ENCODE measurements around the gene MEA1.

Gene MEA1

DNA sequence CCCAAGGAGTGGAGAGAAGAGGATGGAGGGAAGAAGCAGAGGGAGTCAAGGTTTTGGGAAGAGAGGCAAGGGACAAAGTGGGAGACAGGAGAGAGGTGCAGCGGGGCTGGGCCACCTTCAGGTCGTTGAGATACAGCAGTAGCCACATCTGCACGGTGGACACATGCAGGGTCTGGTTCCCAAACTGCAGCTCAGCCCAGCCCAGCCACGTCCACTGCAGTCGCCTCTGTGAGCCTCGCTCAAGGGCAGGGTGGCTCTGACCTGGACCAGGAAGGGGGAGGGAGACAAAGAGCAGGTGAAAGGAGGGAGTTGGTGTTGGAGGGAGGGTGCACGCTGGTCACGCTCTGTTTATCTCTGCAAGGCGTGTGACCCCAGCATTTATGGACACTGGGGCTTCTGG lies 25.0 kb upstream of the MEA1 start:
- no peak for DNase-seq (ENCODE audit: low spot score)

DNA sequence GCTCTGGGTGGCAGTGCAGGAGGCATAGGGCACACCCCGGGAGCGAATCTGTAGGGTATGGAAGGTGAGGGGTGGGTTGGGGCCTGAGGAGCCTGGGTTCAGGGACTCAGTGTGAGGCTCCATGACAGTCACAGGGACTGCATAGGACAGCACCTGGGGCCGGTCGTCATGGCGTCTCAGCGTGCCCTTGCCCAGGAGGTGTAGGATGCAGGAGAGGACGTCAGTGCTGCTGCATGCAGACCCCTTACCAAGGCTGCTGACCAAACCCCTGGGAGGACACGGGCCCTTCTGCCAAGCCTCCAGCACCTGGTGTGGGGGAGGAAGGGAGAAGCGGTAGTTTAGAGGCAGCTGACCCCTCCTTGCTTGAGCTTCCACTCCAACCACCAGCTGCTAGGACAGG lies 24.0 kb upstream of the MEA1 start:
- no peak for DNase-seq (ENCODE audit: low spot score)

DNA sequence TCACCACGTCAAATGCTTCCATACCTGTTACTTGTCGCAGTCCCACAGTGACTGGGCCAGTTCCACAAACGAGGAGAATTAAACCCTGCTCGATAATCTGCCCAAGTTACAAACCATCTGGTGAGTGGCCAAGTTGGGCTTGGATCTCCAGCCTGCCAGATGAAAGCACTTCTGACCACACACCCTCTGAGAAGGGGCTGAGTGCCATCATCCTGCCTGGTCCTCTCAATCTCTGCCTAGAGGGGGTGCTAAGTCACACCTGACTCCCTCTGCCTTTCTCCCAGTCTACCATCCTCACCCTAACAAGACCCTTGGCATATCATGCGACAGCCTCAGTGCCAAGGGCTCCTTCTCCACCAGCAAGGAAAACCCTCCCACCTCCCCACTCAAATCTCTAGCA lies 23.5 kb upstream of the MEA1 start:
- DNase-seq (ENCODE audit: low spot score): no peak

DNA sequence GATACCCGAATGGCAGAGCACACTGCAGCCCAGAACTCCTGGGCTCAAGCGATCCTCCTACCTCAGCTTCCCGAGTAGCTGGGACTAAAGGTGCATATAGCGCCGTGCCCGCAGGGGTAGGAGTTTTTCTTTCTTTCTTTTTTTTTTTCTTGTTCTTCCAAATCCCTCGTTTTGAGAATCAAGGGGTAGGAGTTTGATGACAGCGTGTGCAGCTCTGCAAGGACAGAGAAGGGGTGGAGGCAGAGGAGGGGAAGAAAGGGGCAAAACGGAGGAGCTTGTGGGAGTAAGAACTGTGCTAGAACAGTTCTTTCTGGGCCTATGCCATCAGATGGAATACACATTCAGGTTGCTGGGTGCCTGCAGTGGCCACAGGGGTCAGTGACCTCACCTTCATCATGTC lies 23.0 kb upstream of the MEA1 start:
- no peak for DNase-seq (ENCODE audit: low spot score)

DNA sequence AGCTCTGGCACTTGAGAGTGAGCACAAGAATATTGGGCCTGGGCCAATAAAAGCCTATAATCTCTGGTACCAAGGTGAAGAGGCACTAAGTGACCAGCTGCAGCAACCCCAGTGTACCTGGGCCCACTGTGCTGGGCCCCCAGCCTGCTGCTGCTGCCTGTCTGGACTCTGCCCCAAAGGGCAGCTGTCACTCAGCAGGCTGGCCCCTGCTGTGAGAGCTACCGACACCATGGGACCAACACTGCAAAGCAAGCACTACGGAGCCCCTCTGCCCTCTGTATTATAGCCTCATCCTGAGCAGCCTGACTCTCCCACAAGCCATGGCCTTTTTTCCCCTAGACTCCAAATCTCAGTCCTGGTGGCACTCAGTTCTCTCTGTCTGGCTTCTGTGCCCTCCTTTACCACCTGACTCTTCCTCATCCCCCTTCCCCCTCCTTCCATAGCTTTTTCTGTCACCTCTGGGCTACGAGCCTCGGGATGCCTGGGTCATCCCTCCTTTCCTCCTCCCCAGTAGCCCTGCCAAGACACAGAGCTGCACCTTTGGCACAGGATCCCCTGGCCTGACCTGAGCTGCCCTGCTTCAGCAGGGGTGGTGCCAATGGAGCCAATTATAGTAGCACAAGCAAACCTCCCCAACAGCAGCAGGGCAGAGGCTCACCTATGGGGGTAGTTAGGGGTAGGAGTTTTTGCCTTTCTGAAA lies 21.9 kb upstream of the MEA1 start:
- DNase-seq (ENCODE audit: low spot score): no peak

DNA sequence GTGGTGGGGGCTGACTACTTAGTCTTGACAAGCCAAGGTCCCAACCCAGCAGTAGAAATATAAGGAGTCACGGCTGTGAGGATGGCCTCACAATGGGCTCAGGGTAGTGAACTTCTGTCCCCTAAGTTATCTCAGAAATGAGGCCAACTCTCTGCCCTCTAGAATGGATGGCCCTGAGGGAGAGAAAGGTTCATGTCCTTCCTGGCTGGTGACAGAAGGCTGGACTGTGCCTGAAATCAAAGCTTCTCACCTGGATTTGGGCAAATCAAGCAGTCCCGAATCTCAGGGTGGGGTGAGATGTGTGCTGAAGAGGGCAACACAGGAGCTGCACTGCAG lies 20.4 kb upstream of the MEA1 start:
- no peak for DNase-seq (ENCODE audit: low spot score)

DNA sequence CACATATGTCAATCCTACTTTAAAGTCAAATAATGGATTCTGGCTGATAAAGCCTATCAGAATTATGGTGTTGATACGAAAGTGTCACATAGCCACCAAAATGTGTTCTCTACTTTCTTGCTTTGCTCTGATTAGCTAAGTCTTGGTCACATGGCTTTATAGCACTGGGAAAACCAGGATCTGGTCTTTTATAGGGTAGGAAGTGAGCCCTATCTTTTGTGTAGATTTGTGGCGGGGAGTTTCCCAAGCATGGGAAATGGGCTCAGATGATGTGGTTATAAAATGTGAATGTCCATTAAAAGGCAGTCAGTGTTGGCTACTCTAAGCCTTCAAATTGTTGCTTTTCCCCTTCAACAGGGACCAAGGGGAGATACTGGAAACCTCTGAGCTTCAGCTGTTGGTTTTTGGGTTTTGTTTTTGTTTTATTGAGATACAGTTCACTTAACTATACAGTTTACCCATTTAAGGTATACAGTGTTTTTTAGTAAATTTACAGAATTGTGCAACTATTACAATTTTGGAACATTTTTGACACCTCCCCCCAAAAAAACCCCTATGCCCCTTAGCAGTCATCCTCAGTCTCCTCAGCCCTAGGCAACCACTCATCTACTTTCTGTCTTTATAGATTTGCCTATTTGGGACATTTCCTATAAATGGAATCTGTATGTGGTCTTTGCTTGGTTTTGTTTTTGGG lies 19.9 kb upstream of the MEA1 start:
- no peak for DNase-seq (ENCODE audit: low spot score)

DNA sequence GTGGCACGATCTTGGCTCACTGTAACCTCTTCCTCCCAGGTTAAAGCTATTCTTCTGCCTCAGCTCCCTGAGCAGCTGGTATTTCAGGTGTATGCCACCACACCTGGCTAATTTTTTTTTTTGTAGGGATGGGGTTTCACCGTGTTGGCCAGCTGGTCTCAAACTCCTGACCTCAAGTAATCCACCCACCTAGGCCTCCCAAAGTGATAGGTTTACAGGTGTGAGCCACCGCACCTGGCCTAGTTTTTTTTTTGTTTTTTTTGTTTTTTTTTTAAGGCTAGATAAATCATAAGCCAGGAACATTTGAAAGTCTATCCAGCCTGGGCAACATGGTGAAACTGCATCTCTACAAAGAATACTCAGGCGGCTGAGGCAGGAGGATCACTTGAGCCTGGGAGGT lies 18.6 kb upstream of the MEA1 start:
- DNase-seq (ENCODE audit: low spot score): no peak

DNA sequence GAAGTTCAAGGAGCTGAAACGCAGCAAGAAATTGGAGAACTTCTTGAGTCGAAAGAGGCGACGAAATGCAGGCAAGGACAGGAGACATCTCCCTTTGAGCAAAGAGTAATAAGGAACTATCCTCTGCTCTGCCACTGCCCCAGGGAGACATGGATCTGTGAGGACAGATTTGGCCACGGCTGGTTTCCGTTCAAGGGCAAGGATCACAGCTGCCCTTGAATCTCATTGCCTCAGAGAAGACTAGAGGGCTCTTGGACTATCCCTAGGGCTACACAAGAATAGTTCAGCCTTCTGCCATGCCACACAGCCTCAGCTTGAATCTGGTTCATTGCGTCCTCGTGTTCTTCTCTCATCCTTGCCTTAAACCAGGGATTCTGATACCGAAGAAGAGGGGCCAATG lies 15.4 kb upstream of the MEA1 start:
- no peak for DNase-seq (ENCODE audit: low spot score)

DNA sequence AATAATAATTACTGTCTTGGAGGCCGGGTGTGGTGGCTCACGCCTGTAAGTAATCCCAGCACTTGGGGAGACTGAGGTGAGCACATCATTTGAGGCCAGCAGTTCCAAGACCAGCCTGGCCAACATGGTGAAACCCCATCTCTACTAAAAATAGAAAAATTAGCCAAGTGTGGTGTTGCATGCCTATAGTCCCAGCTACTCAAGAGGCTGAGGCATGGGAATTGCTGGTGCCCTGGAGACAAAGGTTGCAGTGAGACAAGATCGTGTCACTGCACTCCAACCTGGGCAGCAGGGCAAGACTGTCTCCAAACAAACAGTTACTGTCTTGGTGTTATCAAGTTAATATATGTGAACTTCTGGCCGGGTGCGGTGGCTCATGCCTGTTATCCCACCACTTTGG lies 12.6 kb upstream of the MEA1 start:
- DNase-seq (ENCODE audit: low spot score): no peak

DNA sequence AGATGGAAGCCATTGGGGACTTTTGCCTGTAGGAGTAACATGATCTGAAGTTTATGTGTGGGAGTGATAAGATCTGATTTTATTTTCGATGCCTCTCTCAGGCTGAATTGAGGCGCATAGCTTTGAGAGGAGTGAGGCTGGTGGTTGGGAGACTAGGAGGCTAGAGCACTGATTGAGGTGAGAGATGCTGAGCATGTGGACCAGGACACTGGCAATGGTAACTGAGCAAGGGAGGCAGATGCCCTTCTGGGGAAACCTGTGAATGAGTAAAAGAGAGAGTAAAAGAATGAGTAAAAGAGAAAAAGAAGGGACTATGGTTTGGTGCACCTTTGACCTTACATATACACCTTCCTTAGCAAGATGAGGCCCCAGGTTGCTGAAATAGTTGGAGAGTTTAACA lies 10.7 kb upstream of the MEA1 start:
- DNase-seq (ENCODE audit: low spot score): no peak

DNA sequence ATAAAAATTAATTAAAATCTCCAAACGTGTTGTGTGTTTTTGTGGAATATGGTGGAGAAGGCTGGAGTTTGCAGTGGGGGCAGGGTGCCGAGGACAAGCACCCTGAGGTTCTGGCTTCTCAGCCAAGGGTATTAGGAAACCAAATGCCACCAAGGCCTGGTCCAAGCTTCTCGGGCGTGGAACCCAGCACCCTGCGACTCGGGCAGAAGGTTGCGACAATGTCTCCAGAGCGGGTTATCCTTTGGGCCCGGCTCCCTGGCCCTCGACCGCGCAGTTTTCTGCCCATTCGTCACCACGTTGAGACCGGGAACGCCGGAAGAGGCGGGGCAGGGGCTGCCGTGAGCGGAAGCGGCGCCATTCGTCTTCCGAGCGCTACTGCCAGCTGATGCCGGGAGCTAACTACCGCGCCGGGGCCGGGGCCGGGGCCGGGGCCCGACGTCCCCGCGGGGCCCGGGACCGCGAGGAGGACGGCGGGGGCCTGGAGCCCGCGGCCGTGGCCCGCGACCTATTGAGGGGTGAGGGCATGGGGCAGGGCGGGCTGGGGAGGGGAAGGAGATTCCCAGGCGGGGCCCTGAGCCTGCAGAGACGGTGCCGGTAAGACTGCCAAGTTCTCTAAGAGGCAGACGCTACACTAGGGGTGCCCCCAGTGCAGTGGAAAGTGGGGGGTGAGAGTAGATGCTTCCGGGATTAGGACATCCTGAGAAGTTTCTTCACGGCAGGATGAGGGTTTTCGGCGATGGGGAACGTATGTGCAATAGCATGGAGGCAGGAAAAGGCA lies 7.7 kb upstream of the MEA1 start, which contains the start of gene RRP36:
Gene RRP36 (plus strand): TSS at position 354 of the 778 bp plus-strand sequence. CDS start 32 bp downstream, at position 386.
- DNase-seq (ENCODE audit: low spot score): peak; percentile 90

DNA sequence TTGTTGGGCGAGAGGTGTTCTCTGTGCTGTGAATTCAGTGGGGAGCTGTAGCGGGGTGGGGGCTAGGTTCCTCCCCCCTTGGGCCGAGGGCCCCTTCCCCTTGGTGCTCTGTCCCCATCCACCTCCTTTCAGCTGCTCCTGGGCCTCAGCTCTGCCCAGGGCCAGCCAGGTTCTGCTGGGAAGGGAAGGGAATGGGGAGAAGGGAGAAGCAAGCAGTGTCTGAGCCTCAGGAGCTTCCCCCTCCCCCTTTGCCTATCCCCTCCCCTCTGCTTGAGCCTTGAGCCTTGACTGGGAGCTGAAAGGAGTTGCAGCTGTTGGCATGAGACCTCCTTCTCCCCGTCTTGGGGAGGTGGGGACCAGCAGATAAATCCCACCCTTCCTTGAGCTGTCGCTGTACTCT lies 7.1 kb upstream of the MEA1 start:
- peak; percentile 28 for DNase-seq (ENCODE audit: low spot score)

DNA sequence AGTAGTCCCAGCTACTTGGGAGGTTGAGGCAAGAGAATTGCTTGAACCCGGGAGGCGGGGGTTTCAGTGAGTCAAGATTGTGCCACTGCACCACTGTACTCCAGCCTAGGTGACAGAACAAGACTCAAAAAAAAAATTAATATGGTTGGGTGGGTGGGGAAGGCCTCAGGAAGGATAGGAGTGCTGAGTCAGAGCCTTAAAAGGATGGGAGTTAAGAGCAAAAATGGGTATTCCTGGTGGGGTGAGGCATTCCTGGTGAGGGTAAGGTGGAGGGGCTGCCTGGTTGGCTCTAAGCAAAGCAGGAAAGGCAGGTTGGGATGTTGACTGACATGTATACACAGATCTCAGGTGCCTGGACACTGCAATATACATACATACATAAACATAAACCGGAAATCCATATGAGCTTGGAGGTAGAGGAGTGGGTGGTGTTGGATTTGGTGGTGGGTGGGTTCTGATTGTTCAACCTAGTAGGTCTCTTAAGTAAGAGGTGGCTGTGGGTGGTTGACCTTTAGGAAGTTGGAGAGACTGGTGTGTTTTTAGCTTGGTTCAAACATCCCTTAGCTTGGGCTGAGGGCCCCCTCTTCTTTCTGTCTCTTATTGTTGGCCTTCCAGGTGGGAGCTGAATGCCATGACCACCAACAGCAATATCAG lies 6.4 kb upstream of the MEA1 start:
- DNase-seq (ENCODE audit: low spot score): no peak

DNA sequence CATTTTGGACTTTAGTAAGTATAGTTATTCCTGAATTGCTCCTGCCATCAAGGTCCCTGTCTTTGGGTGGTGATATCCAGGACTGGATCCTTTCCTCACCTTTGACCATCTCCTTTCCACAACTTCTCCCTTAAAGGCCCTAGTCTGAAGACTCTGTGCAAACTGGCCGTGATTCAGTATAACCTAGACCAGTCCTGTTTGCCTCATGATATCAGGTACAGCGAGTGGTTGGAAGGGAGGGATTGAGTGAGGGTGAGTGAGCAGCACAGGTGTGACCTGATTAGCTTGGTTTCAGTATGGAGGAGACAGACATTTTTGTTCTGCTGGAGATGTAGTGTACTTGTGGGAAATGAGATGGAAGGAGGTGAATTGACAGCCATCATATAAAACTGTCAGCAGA lies 5.4 kb upstream of the MEA1 start:
- DNase-seq (ENCODE audit: low spot score): no peak

DNA sequence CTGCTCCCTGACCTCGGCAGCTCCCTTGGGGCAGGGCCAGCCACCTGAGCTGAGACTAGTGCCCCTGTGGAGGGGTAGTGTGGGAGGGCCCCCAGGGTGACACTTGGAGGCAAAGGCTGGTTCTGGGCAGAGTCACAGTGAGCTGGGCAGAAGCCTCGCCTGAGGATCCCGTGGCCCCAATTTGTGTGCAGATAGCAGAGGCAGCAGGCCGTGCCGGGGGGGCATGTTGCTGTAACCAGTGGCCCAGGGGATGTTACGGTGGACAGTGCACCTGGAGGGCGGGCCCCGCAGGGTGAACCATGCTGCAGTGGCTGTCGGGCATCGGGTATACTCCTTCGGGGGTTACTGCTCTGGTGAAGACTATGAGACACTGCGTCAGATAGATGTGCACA lies 3.2 kb upstream of the MEA1 start:
- DNase-seq (ENCODE audit: low spot score): no peak

DNA sequence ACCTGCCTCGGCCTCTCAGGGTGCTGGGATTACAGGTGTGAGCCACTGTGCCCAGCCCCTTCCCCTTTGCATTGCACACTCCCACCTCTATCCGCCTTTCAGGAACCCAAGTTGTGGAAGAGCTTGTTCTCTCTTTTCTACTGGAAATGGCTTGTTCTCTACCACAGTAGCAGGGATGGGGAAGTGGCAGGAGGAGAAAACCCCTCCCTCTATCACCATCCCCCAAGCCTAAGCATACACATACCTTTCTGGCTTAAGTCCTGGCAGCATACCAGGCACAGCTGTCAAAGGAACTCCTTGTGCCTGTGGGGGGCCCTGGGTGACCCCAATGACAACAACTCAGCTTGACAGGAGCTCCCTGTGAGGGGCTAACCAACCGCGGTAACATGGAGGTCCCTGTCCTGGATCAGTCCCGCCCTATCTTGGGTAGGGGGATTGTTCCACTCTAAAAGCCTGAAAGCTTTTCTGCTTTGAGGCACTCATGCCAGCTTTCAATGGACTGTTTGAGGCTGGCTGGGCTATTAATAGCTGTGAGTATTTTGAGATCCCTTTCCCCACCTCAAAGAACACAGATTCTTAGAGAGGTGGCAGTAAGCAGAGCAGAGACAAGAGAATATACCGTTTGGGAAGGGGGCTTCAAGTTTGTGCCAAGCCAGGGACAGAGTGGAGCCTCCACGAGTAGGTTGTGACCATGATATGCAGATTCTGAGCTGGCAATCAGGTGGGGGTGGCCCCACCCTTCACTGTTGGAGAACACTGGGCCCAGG lies 2.6 kb upstream of the MEA1 start:
- DNase-seq (ENCODE audit: low spot score): no peak

DNA sequence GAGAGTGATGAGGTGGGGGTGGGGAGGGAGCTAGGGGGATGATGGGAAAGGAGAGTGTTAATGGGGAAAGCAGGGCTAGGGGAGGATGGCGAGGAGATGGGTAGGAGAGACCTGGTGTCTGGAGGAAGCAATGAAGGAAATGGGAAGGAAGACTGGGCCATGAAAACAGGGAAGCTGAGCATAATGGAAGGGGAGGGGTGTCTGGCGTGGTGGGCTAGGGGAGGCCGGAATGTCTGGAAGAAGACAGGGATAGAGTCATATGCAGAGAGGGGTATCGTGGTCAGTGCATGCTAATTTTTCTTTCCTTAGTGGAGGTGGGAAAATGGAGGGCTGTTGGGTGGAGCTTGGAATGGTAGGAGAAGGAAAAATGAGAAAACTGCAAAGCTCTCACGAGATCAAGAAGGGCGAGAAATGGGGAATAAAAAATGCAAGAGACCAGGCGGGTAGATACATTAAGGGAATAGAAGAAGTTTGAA lies 726 bp upstream of the MEA1 start:
- peak; percentile 61 for DNase-seq (ENCODE audit: low spot score)

DNA sequence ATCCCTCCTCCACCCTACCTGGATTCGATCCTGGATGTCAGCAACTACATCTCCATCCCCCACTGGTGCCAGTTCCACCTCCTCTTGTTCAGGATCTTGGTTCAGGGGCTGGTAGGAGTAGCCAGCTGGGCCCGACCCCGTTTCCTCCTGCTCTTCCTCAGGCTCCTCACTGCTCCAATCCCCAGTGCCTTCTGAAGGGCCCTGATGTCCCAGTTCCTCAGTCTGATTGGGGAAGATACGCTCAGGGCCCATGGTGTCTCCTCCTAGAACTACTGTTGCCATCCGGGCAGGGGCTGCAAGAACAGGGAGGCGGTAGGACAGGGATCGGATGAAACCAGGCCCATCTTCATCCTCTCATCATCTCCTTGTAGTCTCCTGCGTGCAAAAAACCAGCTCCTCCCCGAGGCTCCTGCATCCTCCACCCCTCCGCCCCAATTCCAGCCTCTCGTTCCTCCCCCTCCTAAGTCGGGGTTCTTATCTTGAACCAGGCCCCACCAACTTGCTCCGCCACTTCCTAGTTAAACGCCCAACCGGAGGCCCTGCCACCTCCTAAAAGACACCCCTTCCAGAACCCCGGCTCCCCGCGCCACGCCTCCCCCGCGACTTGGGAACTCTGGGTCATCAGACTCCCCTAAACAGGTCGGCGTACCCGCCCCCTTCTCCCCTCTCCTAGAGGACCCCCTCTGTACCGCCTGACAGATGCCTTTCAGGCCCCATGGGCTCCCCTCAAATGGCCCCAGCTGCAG lies 476 bp downstream of the MEA1 start:
- peak; percentile 18 for DNase-seq (ENCODE audit: low spot score)

DNA sequence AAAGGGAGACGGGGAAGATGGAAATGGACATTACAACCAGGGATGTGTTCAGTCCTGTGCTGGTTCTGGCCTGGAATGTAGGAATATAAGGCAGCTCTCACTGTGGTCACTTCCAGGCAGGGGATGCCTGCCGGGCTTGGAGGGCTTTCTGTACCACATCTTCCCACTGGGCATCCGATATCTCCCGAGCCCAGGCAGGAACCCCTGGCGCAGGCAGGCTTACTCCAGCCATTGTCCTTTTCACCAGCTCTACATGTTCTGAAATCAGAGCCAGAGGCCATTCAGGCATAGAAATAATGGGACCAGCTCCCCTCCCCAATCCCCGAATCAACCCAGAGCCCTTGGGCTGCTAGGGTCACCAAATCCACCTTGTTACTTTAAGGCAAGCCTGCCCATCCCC lies 1.4 kb downstream of the MEA1 start:
- no peak for DNase-seq (ENCODE audit: low spot score)

DNA sequence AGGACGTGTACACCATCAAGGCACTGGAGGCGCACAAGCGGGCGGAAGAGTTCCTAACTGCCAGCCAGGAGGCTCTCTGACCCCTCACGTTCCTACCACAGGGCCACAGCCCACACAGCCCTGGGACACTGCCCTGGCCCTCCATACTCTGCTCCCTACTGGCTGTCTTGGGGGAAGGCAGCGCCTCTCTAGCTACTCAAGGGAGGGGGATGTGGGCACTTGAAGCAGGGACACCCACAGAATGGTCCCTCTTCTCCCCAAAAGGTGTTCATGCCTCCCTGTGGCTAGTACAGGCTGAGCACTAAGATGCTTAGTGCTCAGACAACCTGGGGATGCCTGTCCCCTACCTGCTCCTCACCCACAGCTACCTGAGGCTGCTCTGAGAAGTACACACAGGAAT lies 2.5 kb downstream of the MEA1 start:
- no peak for DNase-seq (ENCODE audit: low spot score)

All from AG08396 (cell line).